Ramos (cell line): ENCODE results near the gene ISOC1.

ENCODE experiments used
- in situ Hi-C: fragments of 300-500 bp; cut with MboI; formaldehyde crosslinking; loops from one replicate; pipeline ENCODE4 v1.14.3; 2022; ENCODE audit warnings: low sequenced_read_pairs; ENCODE audit not compliant: unreplicated experiment

Gene ISOC1

DNA sequence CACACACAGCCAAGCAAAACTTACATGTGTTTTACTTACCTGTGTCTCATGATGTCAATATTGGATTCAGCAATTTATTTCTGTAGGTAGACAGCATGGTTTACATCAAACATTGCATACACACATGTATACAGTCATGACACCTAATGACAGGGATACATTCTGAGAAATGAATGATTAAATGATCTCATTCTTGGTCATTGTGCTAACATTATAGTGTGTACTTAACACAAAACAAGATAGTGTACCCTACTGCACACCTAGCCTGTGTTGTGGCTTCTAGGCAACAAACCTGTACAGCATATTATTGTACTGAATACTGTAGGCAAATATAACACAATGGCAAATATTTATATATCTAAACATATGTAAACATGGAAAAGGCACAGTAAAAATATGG is 28.0 kb downstream of the ISOC1 start:
- in situ Hi-C loops = no loop called here

GRCh38 chr5:129124608-129125007 is 30.1 kb downstream of the ISOC1 start:
- in situ Hi-C loops = no loop called here

- in situ Hi-C loops = no loop called here
Measured at GRCh38 chr5:129125819-129126218, 31.3 kb downstream of the ISOC1 start.

- in situ Hi-C loops = no loop called here
Measured at GRCh38 chr5:129133553-129133952, 39.0 kb downstream of the ISOC1 start.

DNA sequence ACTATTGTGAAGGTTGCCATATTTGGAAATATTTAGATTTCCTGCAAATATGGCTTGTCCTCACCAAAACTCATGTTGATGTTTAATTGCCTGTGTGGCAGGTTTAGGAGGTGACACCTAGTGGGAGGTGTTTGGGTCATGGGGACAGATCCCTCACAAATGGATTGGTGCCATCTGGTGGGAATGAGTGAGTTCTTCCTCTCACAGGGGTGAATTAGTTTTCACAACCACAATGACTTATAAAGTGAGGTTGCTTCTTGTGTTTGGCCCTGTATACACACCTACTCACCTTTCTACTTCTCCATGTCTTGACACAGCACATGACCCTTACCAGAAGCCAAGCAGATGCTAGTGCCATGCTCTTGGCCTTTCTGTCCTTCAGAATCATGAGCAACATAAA is 41.1 kb downstream of the ISOC1 start:
- in situ Hi-C loops = no loop called here

DNA sequence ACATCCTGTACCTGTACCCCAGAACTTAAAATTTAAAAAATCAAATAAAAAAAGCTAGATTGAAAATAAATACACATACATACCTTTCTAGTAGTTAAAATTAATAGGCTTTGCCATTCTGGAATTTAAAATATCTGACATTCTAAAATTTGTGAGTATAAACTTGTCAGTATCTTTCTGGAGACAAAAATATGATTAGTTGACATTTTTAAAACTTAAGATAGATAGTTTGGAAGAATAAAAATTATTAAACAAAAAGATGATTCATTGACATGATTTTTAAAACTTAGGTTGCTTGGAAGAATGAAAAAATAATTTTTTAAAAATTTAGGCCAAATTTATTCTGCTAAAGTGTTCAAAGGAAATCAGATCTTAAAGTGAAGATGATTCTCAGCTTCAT is 43.1 kb downstream of the ISOC1 start:
- in situ Hi-C loops = no loop called here

- in situ Hi-C loops = no loop called here
Measured at GRCh38 chr5:129141078-129141477, 46.5 kb downstream of the ISOC1 start.

- in situ Hi-C loops = no loop called here
Measured at GRCh38 chr5:129141696-129142095, 47.1 kb downstream of the ISOC1 start.

GRCh38 chr5:129155876-129156275 is 61.3 kb downstream of the ISOC1 start:
- in situ Hi-C loops = no loop called here

GRCh38 chr5:129161830-129162229 is 67.3 kb downstream of the ISOC1 start:
- in situ Hi-C loops = no loop called here
